ENCODE measurements around the gene AQP5.

Gene AQP5

GRCh38 chr12:49966511-49967041 is 4.9 kb downstream of the AQP5 start:
- no peak for DNase-seq

DNA sequence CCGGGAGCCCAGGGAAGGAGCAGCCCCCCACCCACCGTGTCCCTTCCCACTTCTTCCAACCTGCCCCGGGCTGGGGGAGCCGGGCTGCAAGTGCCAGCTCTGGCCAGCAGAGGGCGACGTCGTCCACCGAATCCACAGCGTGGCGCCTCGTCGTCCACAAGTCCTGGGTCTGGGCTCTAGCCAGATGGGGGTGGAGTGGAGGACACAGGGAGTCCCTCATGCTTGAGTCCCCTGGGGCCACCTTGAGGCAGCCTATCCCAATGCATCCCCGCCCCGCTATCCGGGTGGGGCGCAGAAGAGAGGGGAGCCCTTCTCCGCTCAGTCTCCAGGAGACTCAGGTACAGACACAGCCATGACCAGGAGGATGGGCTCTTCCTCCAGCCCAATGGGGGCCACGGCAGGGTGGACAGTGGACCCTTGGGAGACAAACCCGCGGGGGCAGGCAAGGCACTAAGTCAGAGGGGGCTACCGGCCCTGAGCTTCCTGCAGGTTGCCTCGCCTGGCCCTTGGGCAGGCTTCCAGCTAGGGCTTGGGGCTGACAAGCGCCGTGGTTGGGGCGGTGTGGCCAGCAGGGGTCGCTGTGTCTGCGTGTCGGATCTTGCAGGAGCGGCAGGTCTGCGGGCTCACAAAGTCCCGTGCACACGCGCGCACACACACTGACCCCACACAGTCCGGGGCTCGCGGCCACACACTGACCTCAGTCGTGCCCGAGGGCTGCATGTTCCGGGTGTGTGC is 5.5 kb downstream of the AQP5 start:
- DNase-seq: no peak

DNA sequence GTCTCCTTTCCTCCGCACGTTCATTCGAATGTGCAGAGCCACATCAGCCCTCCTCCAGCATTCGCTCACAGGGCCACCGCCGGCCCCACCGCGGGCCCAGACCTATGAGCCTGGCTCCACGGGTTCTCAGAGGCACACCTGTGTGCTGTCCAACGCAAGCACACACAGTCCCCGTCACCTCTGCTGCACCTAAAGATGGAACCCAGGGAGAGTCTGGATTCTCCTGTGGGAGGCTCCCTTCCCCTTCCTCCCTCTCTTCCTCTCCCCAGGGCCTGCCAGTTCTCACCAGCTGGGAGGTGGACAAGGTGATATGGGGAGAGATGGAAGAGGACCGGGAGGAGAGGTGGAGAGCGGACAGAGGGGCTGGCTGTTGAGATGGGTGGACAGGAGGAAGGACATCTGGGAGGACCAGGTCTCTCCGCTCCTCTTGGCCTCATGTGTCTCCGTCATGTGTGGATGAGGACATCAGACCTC is 6.1 kb downstream of the AQP5 start:
- DNase-seq: no peak

DNA sequence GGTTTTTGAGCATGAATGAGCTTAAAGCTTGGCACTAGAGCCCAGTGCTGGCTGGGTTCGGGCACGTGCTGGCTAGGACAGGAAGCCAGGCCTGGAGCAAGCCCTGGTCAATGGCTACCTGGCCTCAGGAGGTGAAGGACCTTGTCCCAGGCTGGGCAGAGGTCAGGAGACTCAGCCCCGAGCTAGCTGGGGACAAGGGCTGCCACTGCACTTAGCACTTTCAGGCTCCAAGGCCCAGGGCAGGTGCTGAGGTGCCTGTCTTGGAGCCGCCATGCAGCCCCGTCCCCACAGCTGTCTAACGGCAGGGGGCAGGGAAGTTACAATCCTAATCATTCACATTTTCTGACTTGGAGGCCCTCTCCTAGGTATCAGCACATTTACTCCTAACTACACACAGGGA is 6.8 kb downstream of the AQP5 start:
- no peak for DNase-seq

DNA sequence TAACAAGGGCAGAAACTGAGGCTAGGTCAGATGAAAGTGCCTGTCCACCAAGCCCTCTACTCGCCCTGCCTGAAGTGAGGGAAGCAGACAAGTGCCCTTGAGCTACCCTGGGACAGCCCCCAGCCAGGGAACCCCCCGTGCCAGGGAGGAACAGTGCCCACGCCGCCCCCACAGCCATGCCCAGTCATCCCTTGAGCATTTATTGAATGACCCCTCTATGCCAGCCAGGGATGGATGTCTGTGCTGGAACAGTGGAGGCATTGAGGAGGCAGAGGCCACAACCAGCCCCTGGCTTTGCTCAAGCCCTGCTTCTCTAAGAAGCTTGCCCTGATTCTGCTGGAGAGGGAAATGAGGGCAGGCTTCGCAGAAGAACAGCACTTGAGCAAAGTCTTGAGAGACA is 7.4 kb downstream of the AQP5 start:
- no peak for DNase-seq

GRCh38 chr12:49969651-49970429 is 8.2 kb downstream of the AQP5 start:
- no peak for DNase-seq

DNA sequence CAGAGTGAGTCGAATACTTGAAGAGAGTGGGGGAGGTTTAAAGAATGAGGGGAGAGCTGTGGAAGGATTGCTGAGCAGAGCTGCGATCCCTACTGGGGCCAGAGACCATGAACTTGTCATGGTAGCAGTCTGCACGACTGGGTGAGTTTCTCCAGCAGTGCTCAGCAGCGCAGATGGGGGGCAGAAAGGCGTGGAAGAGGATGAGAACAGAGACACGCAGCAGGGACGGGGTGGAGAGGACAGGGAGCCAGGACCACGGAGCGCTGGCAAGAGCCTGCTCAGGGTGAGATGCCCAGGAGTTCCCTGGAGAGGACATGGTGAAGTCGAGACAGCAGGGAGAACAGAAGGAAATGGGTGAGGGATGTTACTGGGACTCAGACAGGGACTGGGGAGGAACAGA is 9.0 kb downstream of the AQP5 start:
- DNase-seq: no peak

- no peak for DNase-seq
These were observed 9.5 kb downstream of the AQP5 start for GRCh38 chr12:49971141-49971540.

GRCh38 chr12:49972129-49972528 is 10.5 kb downstream of the AQP5 start:
- DNase-seq: no peak

- no peak for DNase-seq
These were observed 11.1 kb downstream of the AQP5 start, which contains the start of gene AQP6 for GRCh38 chr12:49972641-49973360. Gene AQP6, plus strand, starts transcription at chr12:49972947. Its CDS starts 227 bp downstream, at chr12:49973174.

- no peak for DNase-seq
These were observed 11.7 kb downstream of the AQP5 start for GRCh38 chr12:49973361-49973830.

- no peak for DNase-seq
These were observed 12.6 kb downstream of the AQP5 start for GRCh38 chr12:49974231-49974675.

DNA sequence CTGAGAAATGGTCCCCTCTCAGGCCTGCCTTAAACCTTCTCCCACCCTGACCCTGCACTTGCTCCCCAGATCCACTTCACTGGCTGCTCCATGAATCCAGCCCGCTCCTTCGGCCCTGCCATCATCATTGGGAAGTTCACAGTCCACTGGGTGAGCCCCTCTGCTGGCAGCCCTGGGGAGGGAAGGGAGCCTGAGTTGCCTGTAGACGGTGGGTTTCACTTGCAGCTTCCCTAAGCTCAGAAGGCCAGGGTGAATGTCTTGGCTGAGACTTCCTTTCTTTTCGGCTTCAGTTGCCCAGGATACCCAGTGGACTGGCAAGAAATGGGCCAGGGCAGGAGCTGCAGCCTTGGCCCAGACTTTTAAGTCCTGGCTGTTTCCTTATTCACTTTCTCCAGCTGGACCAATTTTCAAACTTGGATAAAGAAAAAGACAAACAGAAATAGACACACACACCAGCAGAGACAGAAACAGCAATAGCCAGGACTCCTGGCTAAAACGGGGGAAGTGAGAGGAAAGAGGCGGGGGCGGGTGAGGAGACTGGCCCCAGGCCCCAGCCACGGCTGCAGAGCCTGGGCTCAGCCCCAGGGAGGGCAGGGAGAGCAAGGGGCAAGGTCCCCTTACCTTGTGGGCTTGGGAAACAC is 13.1 kb downstream of the AQP5 start:
- DNase-seq: no peak

- no peak for DNase-seq
These were observed 13.7 kb downstream of the AQP5 start for GRCh38 chr12:49975318-49975761.

GRCh38 chr12:49976557-49976956 is 14.9 kb downstream of the AQP5 start:
- no peak for DNase-seq

GRCh38 chr12:49978125-49978524 is 16.5 kb downstream of the AQP5 start:
- DNase-seq: no peak

DNA sequence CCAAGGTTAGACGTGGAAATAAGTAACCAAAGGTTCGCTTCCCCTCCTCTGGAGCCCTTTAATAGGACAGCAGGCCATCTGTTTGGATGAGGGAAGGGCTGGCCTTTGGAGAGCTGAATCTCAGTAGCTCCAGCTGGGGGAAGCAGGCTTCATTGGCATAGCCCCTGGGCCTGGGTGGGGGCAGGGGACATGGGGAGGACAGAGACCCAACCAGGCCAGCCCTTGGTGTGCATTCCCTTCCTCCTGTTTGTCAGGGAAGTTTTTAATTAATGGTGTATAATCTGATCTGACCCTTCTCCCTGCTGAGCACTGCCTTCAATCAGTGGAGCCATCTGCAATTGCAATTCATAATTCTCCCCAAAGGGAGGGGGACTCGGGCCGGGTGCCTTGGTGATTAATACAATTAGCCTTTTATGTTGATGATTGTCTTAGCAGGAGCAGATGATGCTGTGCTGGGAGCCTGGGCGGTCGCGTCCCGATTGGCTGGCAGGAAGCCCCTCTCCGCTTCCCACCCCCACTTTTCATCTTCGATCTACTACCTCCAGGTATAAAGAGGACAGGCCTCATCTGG is 17.4 kb downstream of the AQP5 start:
- DNase-seq: no peak

GRCh38 chr12:49979791-49980190 is 18.1 kb downstream of the AQP5 start:
- no peak for DNase-seq

DNA sequence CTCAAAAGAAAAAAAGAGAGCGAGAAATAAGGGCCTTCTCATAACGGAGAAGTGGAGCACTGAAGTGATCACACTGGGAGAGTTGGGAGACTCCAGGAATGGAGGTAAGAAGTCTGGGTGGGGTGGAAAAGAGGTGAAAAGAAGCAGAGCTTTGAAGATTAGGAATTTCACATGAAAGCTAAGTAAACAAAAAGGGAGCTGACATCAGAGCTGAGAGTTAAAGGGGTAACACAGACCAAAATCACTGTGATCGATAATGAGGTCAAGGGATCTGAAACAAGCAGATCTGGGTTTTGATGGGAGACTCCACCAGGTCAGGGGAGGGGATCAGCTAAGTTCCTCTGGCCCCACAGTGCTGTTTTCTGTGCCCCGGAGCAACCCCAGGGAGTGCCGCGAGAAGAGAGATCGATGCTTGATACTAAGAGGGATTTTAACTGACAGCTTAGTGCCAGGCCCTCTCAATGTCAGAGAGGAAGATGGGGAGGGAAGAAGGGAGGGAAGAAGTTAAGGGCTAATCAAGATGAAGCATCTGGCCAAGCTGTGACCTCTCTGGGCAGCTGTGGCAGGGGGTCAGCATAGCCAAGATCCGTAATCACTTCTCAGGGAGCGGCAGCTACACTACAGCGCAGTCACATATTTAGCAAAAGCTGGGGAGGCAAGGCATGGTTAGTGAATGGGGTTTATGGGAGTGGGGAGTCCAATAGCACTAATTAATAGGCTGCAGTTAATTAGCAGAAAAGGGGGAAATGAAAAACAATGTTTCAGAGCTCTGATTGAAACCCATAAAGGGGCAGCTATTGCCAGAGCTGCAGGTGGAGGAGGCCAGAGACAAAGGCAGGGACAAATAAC is 19.1 kb downstream of the AQP5 start:
- DNase-seq: no peak

DNA sequence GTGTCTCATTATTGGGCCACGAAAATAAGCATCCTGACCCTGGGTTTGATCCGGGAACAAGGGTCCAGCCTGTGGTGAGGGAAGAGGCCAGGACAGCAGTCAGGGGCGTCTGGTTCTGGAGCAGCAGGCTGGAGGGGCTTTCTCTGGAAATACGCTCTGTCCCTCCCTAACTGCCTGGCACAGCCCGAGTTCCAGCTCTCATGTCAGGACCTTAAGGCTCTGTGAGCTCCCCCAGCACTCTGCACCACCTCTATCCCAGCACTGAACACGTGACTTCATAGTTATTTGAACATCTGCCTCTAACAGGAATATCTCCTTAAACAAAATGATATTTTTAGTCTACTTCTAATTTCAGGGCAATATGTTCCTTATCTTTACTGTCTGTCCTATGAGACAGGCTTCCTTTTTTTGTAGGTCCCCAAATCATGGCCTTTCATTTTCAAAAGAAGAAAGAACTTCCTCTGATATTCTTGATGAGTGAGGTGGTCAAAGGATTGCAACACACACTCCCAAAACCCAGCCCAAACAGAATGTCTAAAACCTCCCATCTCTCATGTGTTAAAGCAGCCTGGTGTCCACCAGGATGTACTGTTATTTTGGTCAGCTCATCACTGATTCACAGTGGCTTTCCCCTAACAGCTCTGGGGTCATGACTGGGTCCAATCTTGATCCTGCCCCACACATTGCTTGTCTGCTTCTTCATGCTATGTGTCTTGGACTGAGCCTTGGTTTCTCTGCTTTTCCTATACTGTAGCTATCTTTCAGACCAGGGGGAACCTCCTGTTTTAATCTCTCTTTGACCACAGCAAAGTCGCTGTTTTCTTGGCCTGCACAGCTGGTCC is 20.8 kb downstream of the AQP5 start:
- DNase-seq: no peak

Data from cortex of kidney (tissue), 1 donor.